Stimulated activated CD4-positive, alpha-beta T cell treated with anti-CD3 and anti-CD28 coated beads, TNF-alpha, amount 100 ng/mL, for 4 hours (primary cell): ENCODE data around the gene COL1A2.

Experiments
- DNase-seq, 3 experiments: peaks; one replicate each; pipeline ENCODE4 v3.0.0-alpha.2; 2020; ENCODE audit warnings: low read depth in 3 of 3

The COL1A2 gene

GRCh38 chr7:94382746-94383145 is 11.9 kb upstream of the COL1A2 start:
- no peak for DNase-seq

GRCh38 chr7:94384315-94384714 is 10.4 kb upstream of the COL1A2 start:
- DNase-seq, result no peak

DNA sequence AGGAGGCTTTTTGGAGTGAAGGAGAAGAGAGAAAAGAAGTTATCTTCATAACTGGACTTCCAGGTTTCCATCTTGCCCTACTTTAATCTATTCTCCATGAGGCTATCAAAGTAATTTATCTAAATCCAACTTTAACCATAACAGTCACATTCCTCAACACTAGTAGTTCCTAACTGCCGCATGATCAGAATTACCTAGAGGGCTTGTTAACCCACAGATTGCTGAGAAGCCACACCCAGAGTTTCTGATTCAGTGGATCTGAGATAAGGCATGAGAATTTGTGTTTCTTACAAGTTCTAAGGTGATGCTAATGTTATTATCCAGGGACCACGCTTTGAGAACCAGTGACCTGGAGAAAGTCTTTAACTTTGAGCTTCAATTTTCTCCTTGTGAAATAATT is 8.3 kb upstream of the COL1A2 start:
- DNase-seq, result no peak

- no peak for DNase-seq
Measured at GRCh38 chr7:94388540-94388939, 6.2 kb upstream of the COL1A2 start.

DNA sequence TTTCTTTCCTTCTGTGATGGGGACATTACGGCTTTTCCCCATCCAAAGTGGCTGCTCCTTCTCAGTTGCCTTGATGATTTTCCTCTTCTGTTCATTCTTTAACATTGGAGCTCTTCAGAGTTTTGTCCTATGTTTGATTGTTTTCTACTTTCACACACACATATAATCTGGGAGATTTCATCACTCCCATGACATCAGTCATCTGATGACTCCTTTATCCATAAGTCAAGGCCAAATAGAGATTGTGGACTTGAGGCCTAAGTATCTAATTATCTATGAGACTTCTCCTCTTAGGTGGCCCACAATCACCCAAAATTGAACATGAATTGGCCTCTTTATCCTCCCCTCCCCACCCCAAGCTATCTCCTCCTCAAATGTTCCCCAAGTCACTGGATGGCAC is 5.3 kb upstream of the COL1A2 start:
- no peak for DNase-seq

DNA sequence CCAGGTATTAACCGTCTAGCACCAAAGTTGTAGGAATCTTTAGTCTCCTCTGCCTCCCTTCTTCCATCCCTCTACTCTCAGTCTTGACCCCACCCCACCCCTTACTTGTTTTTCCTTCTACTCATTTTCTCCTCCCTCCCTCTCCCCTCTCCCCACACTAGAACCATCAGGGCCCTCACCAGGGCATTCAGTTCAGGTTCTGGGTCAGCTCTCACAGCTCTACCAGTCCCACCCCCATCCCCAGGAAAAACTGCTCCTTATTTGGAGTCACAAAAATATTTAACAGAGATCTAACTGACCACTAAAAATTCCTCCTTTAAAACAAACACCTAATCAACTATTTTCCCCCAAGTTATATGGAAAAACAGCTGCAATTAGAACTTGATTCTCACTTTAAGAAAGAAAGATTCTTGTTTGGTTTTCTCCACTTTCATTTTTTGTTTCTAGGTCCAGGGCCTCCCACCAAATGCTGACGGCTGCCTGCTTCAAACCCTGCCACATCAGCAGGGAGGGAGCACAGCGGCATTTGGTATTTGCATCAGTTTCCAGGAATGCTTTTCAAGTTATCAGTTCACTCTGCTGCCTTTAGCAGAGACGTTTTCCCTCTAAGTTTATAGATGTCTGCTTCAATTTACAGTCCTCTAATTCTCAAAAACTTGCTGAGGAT is 2.8 kb upstream of the COL1A2 start:
- DNase-seq, result no peak

DNA sequence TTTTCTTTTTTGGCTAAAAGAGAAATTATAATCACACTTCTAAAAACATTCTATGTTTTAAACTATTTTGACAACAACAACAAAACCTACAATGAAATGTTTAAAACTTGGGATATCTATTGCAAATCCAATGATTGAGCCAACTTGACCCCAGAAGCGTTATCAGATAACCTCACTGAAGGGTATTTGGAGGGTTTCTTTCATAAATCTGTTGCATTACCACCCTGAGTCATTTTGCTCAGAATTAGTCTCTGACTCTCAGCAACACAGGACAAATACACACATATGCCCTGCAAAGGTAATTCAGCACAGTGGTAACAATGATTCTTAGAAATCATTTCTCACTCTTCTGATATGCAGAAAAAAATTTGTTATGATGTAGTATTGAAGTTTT is 2.3 kb upstream of the COL1A2 start:
- DNase-seq, result no peak

DNA sequence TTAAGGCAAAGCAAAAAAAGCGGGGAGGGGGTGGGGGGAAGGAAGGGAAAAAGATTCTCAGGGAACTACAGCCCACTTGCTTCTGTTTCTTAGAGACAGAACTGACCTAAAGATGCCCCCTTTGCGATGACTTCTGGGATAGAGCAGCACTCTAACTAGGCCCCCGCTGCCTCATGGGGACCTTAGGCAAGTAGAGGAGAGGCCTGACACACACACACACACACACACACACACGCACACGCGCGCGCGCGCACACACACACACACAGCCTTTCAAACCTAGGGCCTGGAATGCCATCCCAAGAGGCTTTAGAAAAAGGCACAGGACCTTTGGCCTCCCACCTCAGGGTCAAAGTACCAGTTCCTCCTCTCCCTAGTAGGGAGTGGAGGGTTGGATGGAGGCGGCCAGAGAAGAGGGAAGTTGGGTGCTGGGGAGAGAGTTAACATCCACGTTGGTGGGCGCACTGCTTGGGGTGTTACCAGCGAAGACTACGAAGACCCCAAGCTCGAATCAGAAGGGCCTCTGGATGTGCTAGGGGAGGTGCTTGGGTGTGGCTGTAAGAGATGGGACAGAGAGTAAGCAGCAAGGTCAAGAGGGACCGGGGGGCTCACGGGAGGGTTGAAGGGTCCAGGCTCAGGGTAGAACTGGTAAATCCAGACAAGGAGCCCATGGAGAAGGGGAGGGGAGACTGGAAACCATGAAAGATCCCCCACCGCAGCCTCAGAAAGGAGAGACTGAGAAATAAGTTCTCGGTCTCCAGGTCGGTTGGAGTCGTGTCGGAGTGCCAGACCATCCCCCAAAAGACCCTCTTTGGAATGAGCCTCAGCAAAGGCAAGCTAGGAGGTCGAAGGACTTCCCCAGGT is 1.2 kb upstream of the COL1A2 start:
- no peak for DNase-seq

- no peak for DNase-seq
Measured at GRCh38 chr7:94394109-94394436, 622 bp upstream of the COL1A2 start.

- DNase-seq, result no peak
Measured at GRCh38 chr7:94395141-94396036, 694 bp downstream of the COL1A2 start.

- DNase-seq, result no peak
Measured at GRCh38 chr7:94396037-94396431, 1.3 kb downstream of the COL1A2 start.

GRCh38 chr7:94396596-94396995 is 1.9 kb downstream of the COL1A2 start:
- DNase-seq, result no peak

DNA sequence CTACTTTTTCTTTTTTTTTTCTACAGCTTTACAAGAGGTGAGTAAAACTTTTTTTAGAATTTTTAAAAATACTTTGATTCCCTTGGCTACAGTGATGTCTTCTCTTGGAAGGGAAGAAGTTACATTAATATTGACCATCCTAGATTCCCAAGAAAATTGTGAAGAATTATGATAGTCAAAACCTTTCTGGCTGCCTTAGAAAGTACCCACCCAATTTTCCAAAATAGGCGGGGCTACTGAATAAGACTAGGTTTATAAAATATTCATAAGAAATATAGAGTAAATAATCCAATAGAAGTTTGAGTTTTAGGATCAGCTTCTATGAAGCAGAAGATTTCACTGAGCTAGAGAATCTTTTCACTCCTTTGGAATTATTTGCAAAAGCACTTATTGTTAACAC is 3.0 kb downstream of the COL1A2 start:
- no peak for DNase-seq

GRCh38 chr7:94398841-94399240 is 4.1 kb downstream of the COL1A2 start:
- no peak for DNase-seq

GRCh38 chr7:94400022-94400421 is 5.3 kb downstream of the COL1A2 start:
- no peak for DNase-seq

- no peak for DNase-seq
Measured at GRCh38 chr7:94400643-94401427, 6.1 kb downstream of the COL1A2 start.

GRCh38 chr7:94401428-94401814 is 6.7 kb downstream of the COL1A2 start:
- no peak for DNase-seq

DNA sequence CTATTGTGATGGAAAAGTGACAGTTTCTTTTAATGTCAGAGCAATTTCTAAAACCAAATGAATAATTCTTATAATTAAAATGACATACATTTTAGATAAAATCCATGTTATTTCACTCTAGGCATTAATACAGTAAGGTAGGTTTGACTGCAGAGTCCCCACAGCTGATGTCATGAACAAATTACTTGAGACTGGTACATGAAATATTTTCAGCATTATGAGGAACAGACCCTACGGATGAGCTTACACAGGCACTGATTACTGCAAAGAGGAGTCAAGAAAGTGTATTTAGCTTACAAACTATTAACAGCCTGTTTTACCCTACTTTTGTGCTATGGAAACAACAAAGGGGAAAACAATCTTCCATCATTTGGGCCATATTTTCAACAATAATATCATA is 8.9 kb downstream of the COL1A2 start:
- DNase-seq, result no peak

DNA sequence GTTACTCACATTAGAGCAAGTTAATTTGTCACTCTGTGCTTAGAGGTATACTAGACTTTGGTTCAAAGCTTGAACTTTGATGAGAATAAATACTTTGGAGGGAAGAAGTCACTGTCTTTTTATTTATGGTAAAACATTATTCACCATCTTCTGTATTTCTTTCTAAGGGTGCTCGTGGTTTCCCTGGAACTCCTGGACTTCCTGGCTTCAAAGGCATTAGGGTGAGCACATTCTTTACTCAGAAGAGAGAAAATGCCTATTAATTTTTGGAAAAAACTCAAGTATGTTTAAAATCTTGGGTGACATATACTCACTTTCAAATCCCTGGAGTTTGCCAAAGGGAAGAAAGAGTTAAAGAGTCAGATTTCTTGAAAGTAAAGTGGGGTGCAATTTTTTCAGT is 10.8 kb downstream of the COL1A2 start:
- no peak for DNase-seq

DNA sequence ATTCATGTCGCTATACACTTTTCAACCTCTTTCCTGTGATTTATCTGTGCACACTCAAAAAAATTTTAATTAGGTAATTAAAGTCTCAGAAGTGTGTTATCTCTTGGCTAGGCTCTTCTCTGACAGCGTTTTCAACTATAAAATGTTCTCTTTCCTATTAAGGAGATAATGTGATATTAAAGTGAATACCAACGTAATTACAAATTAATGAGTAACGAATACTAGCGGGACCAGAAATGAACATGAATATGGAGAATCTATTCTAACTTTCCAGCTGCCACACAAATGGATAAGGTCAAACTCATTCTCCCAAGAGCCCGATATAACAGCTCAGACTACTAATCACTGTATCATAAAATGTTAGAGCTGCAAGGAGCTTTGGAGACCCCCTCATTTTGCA is 12.0 kb downstream of the COL1A2 start:
- no peak for DNase-seq

DNA sequence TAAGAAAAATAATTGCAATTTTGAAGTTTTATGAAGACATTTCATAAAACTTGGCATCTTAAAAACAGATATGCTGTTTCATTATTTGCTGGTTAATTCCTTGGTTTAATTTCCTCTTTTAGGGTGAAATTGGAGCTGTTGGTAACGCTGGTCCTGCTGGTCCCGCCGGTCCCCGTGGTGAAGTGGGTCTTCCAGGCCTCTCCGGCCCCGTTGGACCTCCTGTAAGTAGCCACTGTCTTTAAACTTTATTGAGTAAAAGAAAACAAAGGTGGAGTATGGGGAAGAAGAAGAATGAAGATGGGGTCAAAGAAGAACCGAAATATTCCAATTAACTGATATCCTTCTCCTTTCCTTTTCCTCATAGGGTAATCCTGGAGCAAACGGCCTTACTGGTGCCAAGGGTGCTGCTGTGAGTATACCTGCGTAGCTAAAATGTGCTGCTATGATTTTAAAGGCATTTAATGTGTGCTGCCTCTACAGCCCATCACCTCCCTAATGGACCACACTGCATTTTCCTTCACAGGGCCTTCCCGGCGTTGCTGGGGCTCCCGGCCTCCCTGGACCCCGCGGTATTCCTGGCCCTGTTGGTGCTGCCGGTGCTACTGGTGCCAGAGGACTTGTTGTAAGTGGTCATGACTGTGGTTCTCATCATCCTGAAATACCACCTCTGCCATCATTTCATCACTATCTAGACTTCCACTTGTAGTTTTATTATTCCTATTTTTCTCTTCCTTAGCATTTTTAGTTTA is 14.7 kb downstream of the COL1A2 start:
- DNase-seq, result no peak
